K562 (cell line): ENCODE data around the gene PMEPA1. TPM values are rescaled to one million over a fixed set of nuclear protein-coding genes. Genes with fewer than 3 reads are reported as not detected.

Source experiments
- ATAC-seq: fragments of 200-7000 bp; cut with Tn5 transposase; 3 replicates; pipeline ENCODE4 v1.9.1; 2020; ENCODE audit warnings: moderate library complexity
- BruUV-seq: library from RNA; stranded (reverse); fragments of 400-500 nt; replicated peaks from 2 replicates; lab custom pipeline; 2021; lab: Mats Ljungman, UMichigan
- CTCF ChIA-PET: fragments of 300-600 bp; formaldehyde crosslinking; extraction: SDS; loops from one replicate; lab custom pipeline; 2021; ENCODE audit warnings: low intra/inter-chr PET ratio; lab: Yijun Ruan, JAX
- POLR2A ChIA-PET: fragments of 300-600, 350-650 bp; sonication (Branson Sonifier 250); formaldehyde crosslinking; extraction: SDS; loops from one replicate; lab custom pipeline; 2021; ENCODE audit warnings: antibody characterized with exemption, inconsistent platforms; lab: Yijun Ruan, JAX
- DNase-seq, 4 experiments: peaks; one replicate each; pipeline versions ENCODE4 v3.0.0 to v3.0.0-alpha.2; 2011 to 2018; ENCODE audit warnings: low spot score in 3 of 4, mixed read lengths in 3 of 4; ENCODE audit errors: extremely low read depth in 1 of 4
- FAIRE-seq: peaks from 2 replicates; lab custom pipeline; 2011; peaks lifted over from hg19 to GRCh38; lab: Jason Lieb, UNC
- H2AFZ ChIP-seq: 2 replicates; pipeline ENCODE4 v1.6.0; 2011; ENCODE audit warnings: low read depth, low read length, control low read depth, inconsistent platforms
- H3K27ac ChIP-seq: fragments of 200-600 bp; 3 replicates; pipeline ENCODE4 v1.8.0; 2011; ENCODE audit warnings: low read depth, mild to moderate bottlenecking, control low read depth, inconsistent platforms, low read length, moderate library complexity, mixed read lengths; ENCODE audit errors: extremely low read depth
- H3K27me3 ChIP-seq, 2 experiments: fragments of 300-600 bp in 1 of 2; 2 replicates in 1 of 2; 3 replicates in 1 of 2; pipeline versions ENCODE4 v1.6.0 to v1.8.0; 2011; ENCODE audit warnings: inconsistent platforms in 2 of 2, low read length in 2 of 2, mild to moderate bottlenecking in 1 of 2, mixed read lengths in 1 of 2, moderate library complexity in 1 of 2; ENCODE audit not compliant: control insufficient read depth in 2 of 2, insufficient read depth in 2 of 2
- H3K36me3 ChIP-seq: fragments of 300-600 bp; 3 replicates; pipeline ENCODE4 v1.8.0; 2011; ENCODE audit warnings: mild to moderate bottlenecking, low read length, inconsistent platforms; ENCODE audit not compliant: control insufficient read depth, insufficient read depth
- H3K4me1 ChIP-seq, 2 experiments: fragments of 200-600 bp in 1 of 2; replicated peaks in 1 of 2; 2 replicates in 1 of 2; 3 replicates in 1 of 2; pipeline versions ENCODE4 v1.5.1 to v1.8.0; 2011; ENCODE audit warnings: inconsistent platforms in 2 of 2, low read length in 2 of 2, mild to moderate bottlenecking in 1 of 2, mixed read lengths in 1 of 2, moderate library complexity in 1 of 2; ENCODE audit not compliant: control insufficient read depth in 2 of 2, insufficient read depth in 2 of 2
- H3K4me2 ChIP-seq: 2 replicates; pipeline ENCODE4 v1.6.1; 2011; ENCODE audit warnings: low read length, control low read depth, inconsistent platforms, mixed read lengths; ENCODE audit not compliant: insufficient read depth
- H3K4me3 ChIP-seq: fragments of 200-600 bp; sonication (generic), shearing (Covaris generic); 2 replicates; pipeline ENCODE4 v1.5.1; 2016; ENCODE audit warnings: control low read depth, inconsistent platforms
- H3K79me2 ChIP-seq: fragments of 200-600 bp; 3 replicates; pipeline ENCODE4 v1.8.0; 2011; ENCODE audit warnings: low read length, inconsistent platforms; ENCODE audit not compliant: control insufficient read depth, insufficient read depth
- H3K9ac ChIP-seq, 2 experiments: 2 replicates each; pipeline versions ENCODE4 v1.6.0 to v1.6.1; 2011; ENCODE audit warnings: low read depth in 2 of 2, low read length in 2 of 2, control low read depth in 1 of 2, inconsistent platforms in 1 of 2, mild to moderate bottlenecking in 1 of 2, mixed read lengths in 1 of 2; ENCODE audit not compliant: insufficient read depth in 1 of 2
- H3K9me1 ChIP-seq: one replicate; pipeline ENCODE4 v1.6.0; 2011; ENCODE audit warnings: inconsistent platforms, mild to moderate bottlenecking, low read length, moderate library complexity; ENCODE audit not compliant: control insufficient read depth, insufficient read depth
- H3K9me3 ChIP-seq: replicated peaks from 2 replicates; pipeline ENCODE4 v1.5.1; 2011; ENCODE audit warnings: low read depth, low read length, inconsistent platforms; ENCODE audit not compliant: control insufficient read depth, insufficient read depth
- H4K20me1 ChIP-seq: replicated peaks from 2 replicates; pipeline ENCODE4 v1.6.1; 2011; ENCODE audit warnings: low read length, inconsistent platforms, mixed read lengths; ENCODE audit not compliant: control insufficient read depth, insufficient read depth
- WGBS: fragments of 100-300 bp; shearing (Covaris generic); methylation state at CpG from one replicate; pipeline ENCODE4 v1.1.6; 2016; ENCODE audit warnings: low coverage, mixed read lengths; ENCODE audit not compliant: insufficient coverage; ENCODE audit errors: missing lambda C conversion rate; 5-methylcytosine and 5-hydroxymethylcytosine counted together
- in situ Hi-C: fragments of 300-500 bp; cut with MboI; formaldehyde crosslinking; loops from 4 replicates; pipeline ENCODE4 v1.15.0; 2018; ENCODE audit warnings: inconsistent platforms, mixed read lengths
- intact Hi-C: fragments of 100-400 bp; cut with micrococcal nuclease; formaldehyde crosslinking; loops from 2 replicates; pipeline ENCODE4 v1.14.2; 2022
- polyA plus RNA-seq, 8 experiments: library from polyadenylated mRNA; depleted of rRNA in 4 of 8; stranded (reverse) in 5 of 8; unstranded in 3 of 8; fragments of >200 nt; fragmentation: Nextera tagmentation in 2 of 8; fragmentation: Illumina TruSeq in 1 of 8; extraction: Ambion mirVana in 2 of 8; extraction: Trizol in 1 of 8; gene quantifications; 2 replicates each; pipeline versions ENCODE4 v1.2.1 to v1.2.3, GENCODE V29; 2011 to 2014; ENCODE audit warnings: inconsistent platforms in 1 of 8, missing spikeins in 1 of 8
- total RNA-seq, 7 experiments: library from RNA; depleted of rRNA in 6 of 7; stranded (reverse); fragments of >200 nt in 6 of 7; fragmentation: Illumina TruSeq in 2 of 7; extraction: Trizol in 2 of 7; gene quantifications; 2 replicates each; pipeline versions ENCODE4 v1.2.1 to v1.2.3, GENCODE V29; 2011 to 2021; ENCODE audit warnings: low replicate concordance in 1 of 7
- TF ChIP-seq, protein P1 (sequence below), 3 experiments: fragments of 200-800 bp in 1 of 3; sonication (Bioruptor generic) in 1 of 3; sonication (generic) in 1 of 3; formaldehyde crosslinking in 1 of 3; IDR thresholded peaks; 2 replicates each; pipeline versions ENCODE4 v1.6.1 to v1.8.0; 2016 to 2022; ENCODE audit warnings: mild to moderate bottlenecking in 2 of 3, missing compliant biosample characterization in 2 of 3, missing genetic modification characterization in 2 of 3, missing genetic modification reagents in 1 of 3
- TF ChIP-seq, protein P2 (sequence below): sonication (generic); formaldehyde crosslinking; IDR thresholded peaks from 2 replicates; pipeline ENCODE4 v1.5.0; 2020; ENCODE audit warnings: missing genetic modification reagents

The PMEPA1 gene
- total and polyA plus RNA-seq, 9 of the 15 experiments (the other 6 are each of a cell fraction or from before 2014, with no cell fraction given) = 0.16 TPM; not detected in 8

DNA sequence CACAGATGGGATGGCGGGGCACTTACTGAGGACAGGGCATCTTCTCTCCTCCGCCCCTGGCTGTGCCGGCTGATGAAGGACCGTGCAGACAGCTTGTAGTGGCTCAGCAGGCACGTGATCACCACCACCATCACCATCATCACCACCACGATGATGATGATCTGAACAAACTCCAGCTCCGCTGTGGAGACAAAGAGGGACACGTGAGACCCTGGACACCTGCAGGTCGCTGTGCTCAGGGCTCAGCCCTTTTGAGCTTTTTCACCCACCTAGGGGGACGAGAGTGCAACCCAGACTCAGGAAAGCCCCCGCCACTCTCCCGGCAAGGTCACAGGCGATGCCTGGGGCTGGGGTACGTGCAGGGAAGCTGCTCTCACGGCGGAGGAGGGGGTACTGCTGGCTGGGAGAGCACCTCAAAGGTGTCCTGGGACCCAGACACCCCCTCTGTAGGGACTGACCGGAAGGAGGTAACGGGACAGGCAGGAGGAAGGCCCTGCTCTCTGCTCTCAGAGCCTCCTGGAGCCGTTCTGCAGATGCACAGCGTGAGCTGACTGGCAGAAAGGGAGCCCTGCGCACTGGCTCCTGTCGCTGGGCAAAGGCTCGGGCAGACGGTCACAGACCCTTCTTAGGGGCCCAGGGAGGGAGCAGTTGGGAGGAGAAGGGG lies 50.2 kb downstream of the PMEPA1 start:
- Histone ChIP-seq H3K4me3 (no peak overlapping the region), H3K27ac (no peak overlapping the region), H3K9ac (no peak overlapping the region), H3K4me2 (no peak overlapping the region), H3K79me2 (no peaks in the 10 kb centered on the region), H3K9me1 (no peaks in the 10 kb centered on the region), H3K27me3 (peaks cover 20 to 93% of the 10 kb centered on the region in 2 experiments; a peak in 4 of 5 replicates), H3K36me3 (no peaks in the 10 kb centered on the region), H3K9me3 (no peaks in the 10 kb centered on the region), H3K4me1 (peaks cover 0 to 6% of the 10 kb centered on the region in 2 experiments; a peak in 1 of 5 replicates), H4K20me1 (0 out of 2 replicates have a peak, but pooled peaks cover 6% of the 10 kb centered on the region), H2AFZ (no peak overlapping the region)
- FAIRE-seq (no peak), DNase-seq (no peak), ATAC-seq (no peak)
- POLR2A ChIA-PET = interaction anchor here (0.5 to 0.8 kb wide), 3 partner anchors 15 to 440 kb away, joined by 3 to 4 read pairs (median 4); no protein-coding TSS in a partner anchor
- CTCF ChIA-PET = no interaction called here
- WGBS = under 1% methylated on average over 18 of the region's 24 CpGs
- TF ChIP-seq, protein P1, sequence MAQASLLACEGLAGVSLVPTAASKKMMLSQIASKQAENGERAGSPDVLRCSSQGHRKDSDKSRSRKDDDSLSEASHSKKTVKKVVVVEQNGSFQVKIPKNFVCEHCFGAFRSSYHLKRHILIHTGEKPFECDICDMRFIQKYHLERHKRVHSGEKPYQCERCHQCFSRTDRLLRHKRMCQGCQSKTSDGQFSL (CRISPR knock-in tag; IDR thresholded peaks at IDR 0.05) = no peak
- TF ChIP-seq, protein P1 (tag; IDR thresholded peaks at IDR 0.05) = no peak
- TF ChIP-seq, protein P2, sequence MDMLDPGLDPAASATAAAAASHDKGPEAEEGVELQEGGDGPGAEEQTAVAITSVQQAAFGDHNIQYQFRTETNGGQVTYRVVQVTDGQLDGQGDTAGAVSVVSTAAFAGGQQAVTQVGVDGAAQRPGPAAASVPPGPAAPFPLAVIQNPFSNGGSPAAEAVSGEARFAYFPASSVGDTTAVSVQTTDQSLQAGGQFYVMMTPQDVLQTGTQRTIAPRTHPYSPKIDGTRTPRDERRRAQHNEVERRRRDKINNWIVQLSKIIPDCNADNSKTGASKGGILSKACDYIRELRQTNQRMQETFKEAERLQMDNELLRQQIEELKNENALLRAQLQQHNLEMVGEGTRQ (CRISPR knock-in tag) = 0 out of 2 replicates have a peak, but pooled peaks have one; percentile 19
- in situ Hi-C loops = no loop called here
- BruUV-seq = no TSS peak
- intact Hi-C loops = loop anchor here (10.0 kb wide), 1 partner anchor 185 kb away; no protein-coding TSS in a partner anchor
